ENCODE data around the gene DMC1.

DNA sequence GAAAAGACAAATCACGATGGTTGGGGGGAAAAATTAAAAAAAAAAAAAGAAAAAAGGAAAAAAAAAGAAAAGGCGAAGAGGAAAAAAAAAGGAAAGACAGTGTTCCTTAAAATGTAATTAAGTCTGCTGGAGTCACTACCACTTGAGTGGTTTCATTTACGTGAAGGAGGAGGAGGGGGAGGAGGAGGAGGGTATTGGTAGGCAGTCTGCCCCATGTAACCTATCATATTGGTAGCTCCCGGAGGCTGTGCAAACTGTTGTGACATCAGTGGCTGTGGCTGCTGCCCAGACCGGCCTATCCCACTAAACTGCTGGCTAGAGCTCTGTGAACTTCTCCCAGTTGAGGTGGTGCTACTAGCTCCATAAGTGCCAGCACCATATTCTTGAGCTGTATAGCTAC, 84.2 kb downstream of the DMC1 start:
- no peak for TF ChIP-seq HDAC6 (IDR thresholded peaks at IDR 0.05; ENCODE audit: unreplicated experiment)
- TF ChIP-seq, protein P1, sequence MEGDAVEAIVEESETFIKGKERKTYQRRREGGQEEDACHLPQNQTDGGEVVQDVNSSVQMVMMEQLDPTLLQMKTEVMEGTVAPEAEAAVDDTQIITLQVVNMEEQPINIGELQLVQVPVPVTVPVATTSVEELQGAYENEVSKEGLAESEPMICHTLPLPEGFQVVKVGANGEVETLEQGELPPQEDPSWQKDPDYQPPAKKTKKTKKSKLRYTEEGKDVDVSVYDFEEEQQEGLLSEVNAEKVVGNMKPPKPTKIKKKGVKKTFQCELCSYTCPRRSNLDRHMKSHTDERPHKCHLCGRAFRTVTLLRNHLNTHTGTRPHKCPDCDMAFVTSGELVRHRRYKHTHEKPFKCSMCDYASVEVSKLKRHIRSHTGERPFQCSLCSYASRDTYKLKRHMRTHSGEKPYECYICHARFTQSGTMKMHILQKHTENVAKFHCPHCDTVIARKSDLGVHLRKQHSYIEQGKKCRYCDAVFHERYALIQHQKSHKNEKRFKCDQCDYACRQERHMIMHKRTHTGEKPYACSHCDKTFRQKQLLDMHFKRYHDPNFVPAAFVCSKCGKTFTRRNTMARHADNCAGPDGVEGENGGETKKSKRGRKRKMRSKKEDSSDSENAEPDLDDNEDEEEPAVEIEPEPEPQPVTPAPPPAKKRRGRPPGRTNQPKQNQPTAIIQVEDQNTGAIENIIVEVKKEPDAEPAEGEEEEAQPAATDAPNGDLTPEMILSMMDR (IDR thresholded peaks at IDR 0.05 in 2 of 3, conservative IDR thresholded peaks at IDR 0.05 in 1 of 3; ENCODE audit: control insufficient read depth in 2 of 3, extremely low read depth in 1 of 3, insufficient read depth in 1 of 3, low read depth in 3 of 3, low read length in 3 of 3) = no peak
- TF ChIP-seq, protein P2, sequence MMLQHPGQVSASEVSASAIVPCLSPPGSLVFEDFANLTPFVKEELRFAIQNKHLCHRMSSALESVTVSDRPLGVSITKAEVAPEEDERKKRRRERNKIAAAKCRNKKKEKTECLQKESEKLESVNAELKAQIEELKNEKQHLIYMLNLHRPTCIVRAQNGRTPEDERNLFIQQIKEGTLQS (IDR thresholded peaks at IDR 0.05; ENCODE audit: borderline replicate concordance, extremely low read depth, low read depth, low read length) = no peak
- no peak for TF ChIP-seq ZNF24 (IDR thresholded peaks at IDR 0.05)
- no peak for TF ChIP-seq POLR2A (IDR thresholded peaks at IDR 0.05; ENCODE audit: low read depth, low read length)
- TF ChIP-seq POLR2AphosphoS5 (IDR thresholded peaks at IDR 0.05; ENCODE audit: low read length) = no peak
- TF ChIP-seq YY1 (IDR thresholded peaks at IDR 0.05; ENCODE audit: low read depth, low read length) = no peak
- no peak for TF ChIP-seq JUNB (IDR thresholded peaks at IDR 0.05)
- TF ChIP-seq EZH2 (IDR thresholded peaks at IDR 0.05; ENCODE audit: borderline replicate concordance, control insufficient read depth, low read depth, low read length) = no peak
- TF ChIP-seq MTA2 (IDR thresholded peaks at IDR 0.05; ENCODE audit: low read depth) = no peak
- TF ChIP-seq WRNIP1 (IDR thresholded peaks at IDR 0.05; ENCODE audit: borderline replicate concordance, low read depth, low read length) = no peak
- no peak for TF ChIP-seq CEBPB (IDR thresholded peaks at IDR 0.05; ENCODE audit: borderline replicate concordance in 1 of 2, low read depth in 2 of 2, low read length in 2 of 2)

Measured in GM12878 (cell line).